ENCODE data around the gene GRM1. TPM values are rescaled to one million over a fixed set of nuclear protein-coding genes. Genes with fewer than 3 reads are reported as not detected.

The GRM1 gene
- total and polyA plus RNA-seq, 2 experiments from 2014 or later: 0.29 to 0.63 TPM

DNA sequence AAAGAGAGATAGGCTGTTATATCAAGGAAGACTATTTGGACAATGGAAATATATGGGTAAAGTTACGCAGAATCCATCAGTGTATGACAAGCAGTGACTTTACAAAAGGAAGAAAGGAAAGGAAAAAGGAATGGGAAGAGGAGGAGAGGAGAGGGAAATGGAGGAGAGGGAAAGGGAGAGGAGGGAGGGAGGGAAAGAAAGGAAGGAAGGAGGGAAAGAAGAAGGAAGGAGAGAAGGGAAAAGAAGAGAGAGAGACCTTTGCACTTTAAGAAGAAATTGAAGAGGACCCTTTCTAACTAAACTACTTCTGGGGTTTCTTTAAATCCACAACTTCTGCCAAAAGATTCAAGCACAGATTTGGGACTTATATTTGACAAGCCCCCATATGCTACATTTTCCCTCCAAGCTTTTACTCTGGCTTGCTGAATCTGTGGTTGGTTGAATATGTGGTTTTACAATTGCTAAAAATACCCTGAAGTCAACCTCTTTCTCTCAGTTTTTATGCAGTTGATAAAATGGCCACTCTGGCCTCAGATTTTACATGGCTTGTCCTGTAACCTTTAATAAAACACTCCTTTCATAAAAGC lies 394.0 kb downstream of the GRM1 start (continued):
- TF ChIP-seq STAT1 (IDR thresholded peaks at IDR 0.05; ENCODE audit: unreplicated experiment) (no peak), CREB1 (CRISPR knock-in tag; IDR thresholded peaks at IDR 0.05; ENCODE audit: low read depth) (no peak), NANOG (IDR thresholded peaks at IDR 0.05; ENCODE audit: borderline replicate concordance) (no peak), EZH2 (IDR thresholded peaks at IDR 0.05; ENCODE audit: low read depth, unreplicated experiment) (no peak), ZNF331 (CRISPR knock-in tag; IDR thresholded peaks at IDR 0.05; ENCODE audit: low read depth) (no peak), JUNB (IDR thresholded peaks at IDR 0.05; ENCODE audit: unreplicated experiment) (no peak), EZH2phosphoT487 (IDR thresholded peaks at IDR 0.05; ENCODE audit: unreplicated experiment) (no peak)
- TF ChIP-seq, protein P1, sequence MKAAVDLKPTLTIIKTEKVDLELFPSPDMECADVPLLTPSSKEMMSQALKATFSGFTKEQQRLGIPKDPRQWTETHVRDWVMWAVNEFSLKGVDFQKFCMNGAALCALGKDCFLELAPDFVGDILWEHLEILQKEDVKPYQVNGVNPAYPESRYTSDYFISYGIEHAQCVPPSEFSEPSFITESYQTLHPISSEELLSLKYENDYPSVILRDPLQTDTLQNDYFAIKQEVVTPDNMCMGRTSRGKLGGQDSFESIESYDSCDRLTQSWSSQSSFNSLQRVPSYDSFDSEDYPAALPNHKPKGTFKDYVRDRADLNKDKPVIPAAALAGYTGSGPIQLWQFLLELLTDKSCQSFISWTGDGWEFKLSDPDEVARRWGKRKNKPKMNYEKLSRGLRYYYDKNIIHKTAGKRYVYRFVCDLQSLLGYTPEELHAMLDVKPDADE (IDR thresholded peaks at IDR 0.05): no peak
- TF ChIP-seq, protein P2, sequence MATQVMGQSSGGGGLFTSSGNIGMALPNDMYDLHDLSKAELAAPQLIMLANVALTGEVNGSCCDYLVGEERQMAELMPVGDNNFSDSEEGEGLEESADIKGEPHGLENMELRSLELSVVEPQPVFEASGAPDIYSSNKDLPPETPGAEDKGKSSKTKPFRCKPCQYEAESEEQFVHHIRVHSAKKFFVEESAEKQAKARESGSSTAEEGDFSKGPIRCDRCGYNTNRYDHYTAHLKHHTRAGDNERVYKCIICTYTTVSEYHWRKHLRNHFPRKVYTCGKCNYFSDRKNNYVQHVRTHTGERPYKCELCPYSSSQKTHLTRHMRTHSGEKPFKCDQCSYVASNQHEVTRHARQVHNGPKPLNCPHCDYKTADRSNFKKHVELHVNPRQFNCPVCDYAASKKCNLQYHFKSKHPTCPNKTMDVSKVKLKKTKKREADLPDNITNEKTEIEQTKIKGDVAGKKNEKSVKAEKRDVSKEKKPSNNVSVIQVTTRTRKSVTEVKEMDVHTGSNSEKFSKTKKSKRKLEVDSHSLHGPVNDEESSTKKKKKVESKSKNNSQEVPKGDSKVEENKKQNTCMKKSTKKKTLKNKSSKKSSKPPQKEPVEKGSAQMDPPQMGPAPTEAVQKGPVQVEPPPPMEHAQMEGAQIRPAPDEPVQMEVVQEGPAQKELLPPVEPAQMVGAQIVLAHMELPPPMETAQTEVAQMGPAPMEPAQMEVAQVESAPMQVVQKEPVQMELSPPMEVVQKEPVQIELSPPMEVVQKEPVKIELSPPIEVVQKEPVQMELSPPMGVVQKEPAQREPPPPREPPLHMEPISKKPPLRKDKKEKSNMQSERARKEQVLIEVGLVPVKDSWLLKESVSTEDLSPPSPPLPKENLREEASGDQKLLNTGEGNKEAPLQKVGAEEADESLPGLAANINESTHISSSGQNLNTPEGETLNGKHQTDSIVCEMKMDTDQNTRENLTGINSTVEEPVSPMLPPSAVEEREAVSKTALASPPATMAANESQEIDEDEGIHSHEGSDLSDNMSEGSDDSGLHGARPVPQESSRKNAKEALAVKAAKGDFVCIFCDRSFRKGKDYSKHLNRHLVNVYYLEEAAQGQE (IDR thresholded peaks at IDR 0.05; ENCODE audit: unreplicated experiment): no peak

DNA sequence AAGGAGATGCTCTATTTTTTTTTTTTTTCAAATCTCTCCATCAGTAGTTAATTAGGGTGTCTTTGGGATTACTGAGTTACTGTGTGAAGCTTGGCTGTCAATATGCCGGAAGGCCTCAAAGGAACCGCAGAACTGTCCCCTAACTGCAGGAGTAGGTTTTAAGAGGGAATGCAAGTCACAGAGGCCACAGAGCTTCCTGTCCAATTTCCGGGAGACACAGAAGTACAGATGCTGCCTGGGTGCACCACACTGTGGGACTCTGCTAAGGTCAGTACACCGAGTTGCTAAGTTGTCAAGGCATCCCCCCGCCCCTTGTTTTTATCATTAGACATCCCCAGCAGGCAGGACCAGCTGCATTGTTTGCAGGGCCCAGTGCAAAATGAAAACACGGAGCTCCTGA lies 394.6 kb downstream of the GRM1 start:
- no peak for ATAC-seq
- Histone ChIP-seq H3F3A (replicated peaks; ENCODE audit: low read depth) (no peaks in the 10 kb centered on the region), H3K4me2 (no peak overlapping the region), H2AFZ (peak overlapping the region; percentile 56; the same call in 1 of the 2 replicates), H3K4me1 (ENCODE audit: insufficient read depth) (no peaks in the 10 kb centered on the region), H3K4me3 (no peak overlapping the region), H4K20me1 (replicated peaks; ENCODE audit: insufficient read depth) (no peaks in the 10 kb centered on the region), H3K79me2 (replicated peaks; ENCODE audit: insufficient read depth) (no peaks in the 10 kb centered on the region), H3K36me3 (ENCODE audit: insufficient read depth) (no peaks in the 10 kb centered on the region), H3K27ac (ENCODE audit: low read depth) (no peak overlapping the region), H3K27me3 (ENCODE audit: insufficient read depth) (no peaks in the 10 kb centered on the region), H3K9me2 (ENCODE audit: insufficient read depth) (no peaks in the 10 kb centered on the region)
- DNase-seq (ENCODE audit: low spot score): no peak
- Mint-ChIP-seq H3K4me3 (no peak overlapping the region), H3K9me3 (no peaks in the 10 kb centered on the region), H3K27me3 (ENCODE audit: insufficient read depth, low read depth, poor library complexity) (peaks cover 2% of the 10 kb centered on the region), H3K27ac (no peak overlapping the region), H3K36me3 (ENCODE audit: low read depth) (no peaks in the 10 kb centered on the region), H3K4me1 (no peaks in the 10 kb centered on the region; the same call in 2 of the 3 replicates)
- TF ChIP-seq, protein P1 (IDR thresholded peaks at IDR 0.05): no peak
- TF ChIP-seq ZNF331 (CRISPR knock-in tag; IDR thresholded peaks at IDR 0.05; ENCODE audit: low read depth) (no peak), EZH2phosphoT487 (IDR thresholded peaks at IDR 0.05; ENCODE audit: unreplicated experiment) (no peak), JUNB (IDR thresholded peaks at IDR 0.05; ENCODE audit: unreplicated experiment) (no peak), ZNF114 (CRISPR knock-in tag; IDR thresholded peaks at IDR 0.05) (no peak), POLR2AphosphoS5 (IDR thresholded peaks at IDR 0.05; ENCODE audit: low read depth) (no peak), STAT1 (IDR thresholded peaks at IDR 0.05; ENCODE audit: unreplicated experiment) (no peak)
- TF ChIP-seq, protein P3, sequence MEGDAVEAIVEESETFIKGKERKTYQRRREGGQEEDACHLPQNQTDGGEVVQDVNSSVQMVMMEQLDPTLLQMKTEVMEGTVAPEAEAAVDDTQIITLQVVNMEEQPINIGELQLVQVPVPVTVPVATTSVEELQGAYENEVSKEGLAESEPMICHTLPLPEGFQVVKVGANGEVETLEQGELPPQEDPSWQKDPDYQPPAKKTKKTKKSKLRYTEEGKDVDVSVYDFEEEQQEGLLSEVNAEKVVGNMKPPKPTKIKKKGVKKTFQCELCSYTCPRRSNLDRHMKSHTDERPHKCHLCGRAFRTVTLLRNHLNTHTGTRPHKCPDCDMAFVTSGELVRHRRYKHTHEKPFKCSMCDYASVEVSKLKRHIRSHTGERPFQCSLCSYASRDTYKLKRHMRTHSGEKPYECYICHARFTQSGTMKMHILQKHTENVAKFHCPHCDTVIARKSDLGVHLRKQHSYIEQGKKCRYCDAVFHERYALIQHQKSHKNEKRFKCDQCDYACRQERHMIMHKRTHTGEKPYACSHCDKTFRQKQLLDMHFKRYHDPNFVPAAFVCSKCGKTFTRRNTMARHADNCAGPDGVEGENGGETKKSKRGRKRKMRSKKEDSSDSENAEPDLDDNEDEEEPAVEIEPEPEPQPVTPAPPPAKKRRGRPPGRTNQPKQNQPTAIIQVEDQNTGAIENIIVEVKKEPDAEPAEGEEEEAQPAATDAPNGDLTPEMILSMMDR (conservative IDR thresholded peaks at IDR 0.05; ENCODE audit: low read depth in 2 of 2): no peak
